Endothelial cell of umbilical vein (primary cell): ENCODE measurements around the gene ZC3H18. TPM values are rescaled to one million over a fixed set of nuclear protein-coding genes. Genes with fewer than 3 reads are reported as not detected.
"Not testable (repeated sequence)": the region's sequence is repeated elsewhere in the genome, so short reads cannot be mapped to it uniquely, and the experiment has no call there.

ENCODE experiments used
- BruUV-seq: library from RNA; stranded (reverse); fragments of 400-500 nt; replicated peaks from 2 replicates; lab custom pipeline; 2021; lab: Mats Ljungman, UMichigan
- CTCF ChIA-PET: fragments of 300-600, 350-600 bp; sonication (Branson Sonifier 250); formaldehyde crosslinking; loops from one replicate; lab custom pipeline; 2021; ENCODE audit warnings: antibody characterized with exemption, inconsistent platforms; lab: Charles Lee
- POLR2A ChIA-PET: fragments of 300-600, 350-600 bp; sonication (Branson Sonifier 250); formaldehyde crosslinking; loops from one replicate; lab custom pipeline; 2021; ENCODE audit warnings: antibody characterized with exemption, inconsistent platforms; lab: Charles Lee
- DNase-seq: peaks from one replicate; pipeline ENCODE4 v3.0.0-alpha.2; 2011; ENCODE audit warnings: low read depth, low spot score
- FAIRE-seq: peaks from 2 replicates; lab custom pipeline; 2011; peaks lifted over from hg19 to GRCh38; lab: Jason Lieb, UNC
- H2AFZ ChIP-seq: 2 replicates; pipeline ENCODE4 v1.6.0; 2012; ENCODE audit warnings: low read depth, low read length, control low read depth, inconsistent platforms
- H3K27ac ChIP-seq: 2 replicates; pipeline ENCODE4 v1.5.1; 2011; ENCODE audit warnings: low read depth, mild to moderate bottlenecking, control low read depth, low read length, moderate library complexity; ENCODE audit not compliant: insufficient read depth
- H3K27me3 ChIP-seq, 2 experiments: 2 replicates each; pipeline versions ENCODE4 v1.6.0 to v1.6.1; 2011; ENCODE audit warnings: low read length in 2 of 2, mixed read lengths in 1 of 2; ENCODE audit not compliant: control insufficient read depth in 2 of 2, insufficient read depth in 2 of 2
- H3K36me3 ChIP-seq, 2 experiments: 2 replicates in 1 of 2; 3 replicates in 1 of 2; pipeline ENCODE4 v1.5.1; 2011; ENCODE audit warnings: low read length in 2 of 2, mild to moderate bottlenecking in 1 of 2, moderate library complexity in 1 of 2; ENCODE audit not compliant: control insufficient read depth in 2 of 2, insufficient read depth in 2 of 2; ENCODE audit errors: extremely low read depth in 1 of 2
- H3K4me1 ChIP-seq: 3 replicates; pipeline ENCODE4 v1.5.1; 2011; ENCODE audit warnings: mild to moderate bottlenecking, low read length; ENCODE audit not compliant: control insufficient read depth, insufficient read depth; ENCODE audit errors: extremely low read depth
- H3K4me2 ChIP-seq: 2 replicates; pipeline ENCODE4 v1.6.1; 2011; ENCODE audit warnings: low read length, control low read depth, mixed read lengths; ENCODE audit not compliant: insufficient read depth
- H3K4me3 ChIP-seq, 3 experiments: fragments of 200-600 bp in 1 of 3; sonication (generic), shearing (Covaris generic) in 1 of 3; replicated peaks in 1 of 3; 2 replicates each; pipeline ENCODE4 v1.5.1; 2011 to 2016; ENCODE audit warnings: control low read depth in 3 of 3, low read length in 3 of 3, mild to moderate bottlenecking in 2 of 3, inconsistent platforms in 1 of 3, low read depth in 1 of 3, moderate library complexity in 1 of 3; ENCODE audit not compliant: insufficient read depth in 1 of 3
- H3K79me2 ChIP-seq: 2 replicates; pipeline ENCODE4 v1.6.0; 2012; ENCODE audit warnings: low read length, inconsistent platforms; ENCODE audit not compliant: control insufficient read depth, insufficient read depth
- H3K9ac ChIP-seq: replicated peaks from 2 replicates; pipeline ENCODE3; 2011; ENCODE audit warnings: low read length, control low read depth; ENCODE audit not compliant: insufficient read depth; ENCODE audit errors: extremely low read depth
- H3K9me1 ChIP-seq: replicated peaks from 3 replicates; pipeline ENCODE4 v1.6.0; 2011; ENCODE audit warnings: mild to moderate bottlenecking, low read length; ENCODE audit not compliant: control insufficient read depth, insufficient read depth; ENCODE audit errors: extremely low read depth
- H3K9me3 ChIP-seq: replicated peaks from 2 replicates; pipeline ENCODE4 v1.5.1; 2012; ENCODE audit warnings: low read length, inconsistent platforms; ENCODE audit not compliant: control insufficient read depth, insufficient read depth
- H4K20me1 ChIP-seq: replicated peaks from 2 replicates; pipeline ENCODE3; 2011; ENCODE audit warnings: mild to moderate bottlenecking, low read length; ENCODE audit not compliant: control insufficient read depth, insufficient read depth; ENCODE audit errors: extremely low read depth
- EZH2 ChIP-seq: IDR thresholded peaks from 2 replicates; pipeline ENCODE4 v1.6.1; 2012; ENCODE audit warnings: borderline replicate concordance, low read depth, mild to moderate bottlenecking, moderate library complexity, low read length, inconsistent platforms; ENCODE audit not compliant: severe bottlenecking
- FOS ChIP-seq: IDR thresholded peaks from 2 replicates; pipeline ENCODE4 v1.6.1; 2011; ENCODE audit warnings: mild to moderate bottlenecking, low read length, moderate library complexity, borderline replicate concordance; ENCODE audit not compliant: insufficient read depth
- GATA2 ChIP-seq: IDR thresholded peaks from 2 replicates; pipeline ENCODE4 v1.7.0; 2011; ENCODE audit warnings: low read depth, mild to moderate bottlenecking, moderate library complexity, mixed read lengths, low read length; ENCODE audit not compliant: insufficient read length, insufficient read depth
- JUN ChIP-seq: IDR thresholded peaks from 2 replicates; pipeline ENCODE4 v1.6.1; 2011; ENCODE audit warnings: borderline replicate concordance, low read depth; ENCODE audit not compliant: insufficient read length, insufficient read depth
- MYC ChIP-seq: IDR thresholded peaks from one replicate; pipeline ENCODE4 v1.6.1; 2011; ENCODE audit warnings: mild to moderate bottlenecking, low read depth, low read length
- POLR2A ChIP-seq: IDR thresholded peaks from 2 replicates; pipeline ENCODE4 v1.6.1; 2012; ENCODE audit warnings: low read depth, mild to moderate bottlenecking, control low read depth, low read length
- POLR2AphosphoS5 ChIP-seq: IDR thresholded peaks from 2 replicates; pipeline ENCODE4 v1.6.1; 2012; ENCODE audit warnings: low read depth, mild to moderate bottlenecking, control low read depth, low read length, moderate library complexity; ENCODE audit not compliant: insufficient read depth
- dilution Hi-C: fragments of 300-500 bp; cut with MboI; formaldehyde crosslinking; loops from one replicate; pipeline ENCODE4 v1.15.0; 2019; ENCODE audit warnings: low sequenced_read_pairs; ENCODE audit not compliant: extremely low pct_ligation_motif_present
- intact Hi-C: fragments of 100-400 bp; cut with micrococcal nuclease; formaldehyde crosslinking; loops from one replicate; pipeline ENCODE4 v1.10.0; 2022
- polyA plus RNA-seq, 4 experiments: library from polyadenylated mRNA; depleted of rRNA in 3 of 4; stranded (reverse) in 3 of 4; unstranded in 1 of 4; fragments of >200 nt; gene quantifications; 2 replicates each; pipeline versions ENCODE4 v1.2.1 to v1.2.3, GENCODE V29; 2011 to 2012; ENCODE audit warnings: missing spikeins in 1 of 4
- total RNA-seq: library from RNA; stranded (reverse); gene quantifications from 2 replicates; pipeline ENCODE4 v1.2.3, GENCODE V29; 2021
- TF ChIP-seq, protein P1 (sequence below): IDR thresholded peaks from 2 replicates; pipeline ENCODE4 v1.6.1; 2011; ENCODE audit not compliant: insufficient read depth, insufficient read length
- TF ChIP-seq, protein P2 (sequence below), 2 donors: IDR thresholded peaks; 1 replicate in 1 of 2; 2 replicates in 1 of 2; pipeline ENCODE4 v1.5.1; 2011; ENCODE audit warnings: low read length in 2 of 2, mild to moderate bottlenecking in 2 of 2, moderate library complexity in 2 of 2, control low read depth in 1 of 2, inconsistent platforms in 1 of 2, low read depth in 1 of 2; ENCODE audit not compliant: insufficient read depth in 1 of 2; ENCODE audit errors: extremely low read depth in 1 of 2

Gene ZC3H18
- total and polyA plus RNA-seq, 2 donors (not counting 3 experiments of a cell fraction or from before 2014, with no cell fraction given) = 12.1 to 52.8 TPM

DNA sequence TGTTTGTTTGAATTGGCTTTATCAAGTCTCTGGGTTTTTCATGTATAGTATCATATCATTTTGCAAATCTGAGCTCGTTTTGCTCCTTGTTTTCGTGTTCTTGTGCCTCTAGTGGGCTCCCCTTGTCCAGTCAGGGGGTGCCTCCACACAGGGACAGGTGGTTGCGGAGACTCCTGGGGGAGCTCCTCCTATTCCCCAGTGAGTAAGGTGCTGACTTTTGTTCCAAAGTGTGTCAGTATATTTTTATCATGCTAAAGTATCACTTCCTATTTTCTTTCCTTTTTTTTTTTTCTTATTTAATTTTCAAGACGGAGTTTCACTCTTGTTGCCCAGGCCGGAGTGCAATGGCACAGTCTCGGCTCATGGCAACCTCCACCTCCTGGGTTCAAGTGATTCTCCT, 37.9 kb downstream of the ZC3H18 start:
- intact Hi-C loops = no loop called here
- FAIRE-seq = no peak
- Histone ChIP-seq H3K9ac (no peak overlapping the region), H3K9me3 (no peaks in the 10 kb centered on the region), H3K27ac (no peak overlapping the region), H3K36me3 (peaks cover 0 to 39% of the 10 kb centered on the region in 2 experiments), H3K4me2 (no peak overlapping the region), H2AFZ (no peak overlapping the region), H4K20me1 (no peaks in the 10 kb centered on the region), H3K4me1 (no peaks in the 10 kb centered on the region), H3K27me3 (no peaks in the 10 kb centered on the region), H3K9me1 (no peaks in the 10 kb centered on the region), H3K79me2 (no peaks in the 10 kb centered on the region), H3K4me3 (no peak overlapping the region)
- TF ChIP-seq MYC (no peak), POLR2AphosphoS5 (no peak), JUN (no peak), EZH2 (no peak), POLR2A (no peak), FOS (no peak), GATA2 (no peak)
- TF ChIP-seq, protein P1, sequence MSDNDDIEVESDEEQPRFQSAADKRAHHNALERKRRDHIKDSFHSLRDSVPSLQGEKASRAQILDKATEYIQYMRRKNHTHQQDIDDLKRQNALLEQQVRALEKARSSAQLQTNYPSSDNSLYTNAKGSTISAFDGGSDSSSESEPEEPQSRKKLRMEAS = no peak
- TF ChIP-seq, protein P2, sequence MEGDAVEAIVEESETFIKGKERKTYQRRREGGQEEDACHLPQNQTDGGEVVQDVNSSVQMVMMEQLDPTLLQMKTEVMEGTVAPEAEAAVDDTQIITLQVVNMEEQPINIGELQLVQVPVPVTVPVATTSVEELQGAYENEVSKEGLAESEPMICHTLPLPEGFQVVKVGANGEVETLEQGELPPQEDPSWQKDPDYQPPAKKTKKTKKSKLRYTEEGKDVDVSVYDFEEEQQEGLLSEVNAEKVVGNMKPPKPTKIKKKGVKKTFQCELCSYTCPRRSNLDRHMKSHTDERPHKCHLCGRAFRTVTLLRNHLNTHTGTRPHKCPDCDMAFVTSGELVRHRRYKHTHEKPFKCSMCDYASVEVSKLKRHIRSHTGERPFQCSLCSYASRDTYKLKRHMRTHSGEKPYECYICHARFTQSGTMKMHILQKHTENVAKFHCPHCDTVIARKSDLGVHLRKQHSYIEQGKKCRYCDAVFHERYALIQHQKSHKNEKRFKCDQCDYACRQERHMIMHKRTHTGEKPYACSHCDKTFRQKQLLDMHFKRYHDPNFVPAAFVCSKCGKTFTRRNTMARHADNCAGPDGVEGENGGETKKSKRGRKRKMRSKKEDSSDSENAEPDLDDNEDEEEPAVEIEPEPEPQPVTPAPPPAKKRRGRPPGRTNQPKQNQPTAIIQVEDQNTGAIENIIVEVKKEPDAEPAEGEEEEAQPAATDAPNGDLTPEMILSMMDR (IDR thresholded peaks at IDR 0.05; ENCODE audit: extremely low read depth in 1 of 2, insufficient read depth in 1 of 2, low read depth in 1 of 2, low read length in 2 of 2) = no peak
- ChIA-PET CTCF (no interaction called here), POLR2A (no interaction called here)
- dilution Hi-C loops = no loop called here
- no peak for DNase-seq
- BruUV-seq = no TSS peak

DNA sequence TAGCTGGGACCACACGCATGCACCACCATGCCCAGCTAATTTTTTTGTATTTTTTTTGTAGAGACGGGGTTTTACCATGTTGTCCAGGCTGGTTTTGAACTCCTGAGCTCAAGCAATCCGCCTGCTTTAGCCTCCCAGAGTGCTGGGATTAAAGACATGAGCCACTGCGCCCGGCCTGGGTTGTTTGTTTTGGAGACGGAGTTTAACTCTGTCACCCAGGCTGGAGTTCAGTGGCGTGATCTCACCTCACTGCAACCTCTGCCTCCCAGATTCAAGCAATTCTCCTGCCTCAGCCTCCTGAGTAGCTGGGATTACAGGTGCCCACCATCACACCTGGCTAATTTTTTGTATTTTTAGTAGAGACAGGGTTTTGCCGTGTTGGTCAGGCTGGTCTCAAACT, 39.2 kb downstream of the ZC3H18 start:
- ChIA-PET CTCF (interaction anchor here (1.2 to 1.5 kb wide), 2 partner anchors 8 to 10 kb away, joined by 3 to 4 read pairs; no protein-coding TSS in a partner anchor), POLR2A (interaction anchor here (0.6 kb wide), 1 partner anchor 32 kb away, joined by 4 read pairs; no protein-coding TSS in a partner anchor)
- H3K4me1 ChIP-seq, H3K79me2 ChIP-seq, H3K27me3 ChIP-seq, dilution Hi-C loops, H4K20me1 ChIP-seq, H3K4me2 ChIP-seq, H2AFZ ChIP-seq, H3K9me3 ChIP-seq, DNase-seq, BruUV-seq, intact Hi-C loops, H3K27ac ChIP-seq, H3K9me1 ChIP-seq, H3K9ac ChIP-seq, H3K4me3 ChIP-seq, FAIRE-seq: not testable (repeated sequence)
- H3K36me3 ChIP-seq = peaks cover 0 to 42% of the 10 kb centered on the region in 2 experiments
